Measurements from ENCODE around the gene ZXDC. TPM values are rescaled to one million over a fixed set of nuclear protein-coding genes. Genes with fewer than 3 reads are reported as not detected.

Gene ZXDC
- total RNA-seq, 1 experiment from 2014 or later, result 28.3 TPM

DNA sequence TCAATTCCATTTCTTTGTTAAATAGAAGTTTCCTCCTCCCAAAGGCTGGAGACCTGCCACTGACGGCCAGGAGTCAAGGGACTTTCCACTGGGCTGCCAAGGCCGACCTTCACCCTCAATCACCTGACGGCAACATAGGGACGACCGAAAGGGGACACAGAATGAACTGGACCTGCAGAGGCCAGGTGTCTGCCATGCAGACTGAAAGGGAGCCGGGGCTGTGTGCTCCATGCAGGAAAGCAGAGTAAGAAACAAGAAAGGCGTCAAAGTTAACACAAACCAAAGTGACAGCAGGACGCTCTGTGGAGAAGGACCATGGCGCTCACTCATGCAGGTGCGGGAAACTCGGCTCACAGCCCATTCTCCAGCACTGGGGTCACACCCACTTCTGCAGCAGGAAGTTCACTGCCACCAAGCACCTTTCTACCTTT is 26.1 kb downstream of the ZXDC start:
- Histone ChIP-seq H2BK15ac (ENCODE audit: low read depth, low read length) (no peak overlapping the region), H4K20me1 (ENCODE audit: control insufficient read depth, insufficient read depth, insufficient read length) (no peaks in the 10 kb centered on the region), H3K4me2 (ENCODE audit: insufficient read depth, insufficient read length, low read length) (no peak overlapping the region), H4K8ac (replicated peaks; ENCODE audit: insufficient read length, low read depth, low read length) (no peak overlapping the region), H3K56ac (ENCODE audit: insufficient read length, low read depth, low read length) (no peak overlapping the region), H3K27me3 (ENCODE audit: insufficient read depth, low read length) (no peaks in the 10 kb centered on the region), H3K4me1 (ENCODE audit: insufficient read depth, low read length) (no peaks in the 10 kb centered on the region), H2AK5ac (ENCODE audit: insufficient read length, low read length) (no peak overlapping the region), H4K5ac (ENCODE audit: insufficient read length, low read depth, low read length) (no peak overlapping the region), H2BK20ac (ENCODE audit: low read depth, low read length, poor library complexity, severe bottlenecking) (no peak overlapping the region), H3K4ac (ENCODE audit: low read depth, low read length) (no peak overlapping the region), H3T11ph (ENCODE audit: low read length) (no peak overlapping the region), H2BK120ac (ENCODE audit: low read depth, low read length, poor library complexity, severe bottlenecking) (no peak overlapping the region), H3K9me3 (ENCODE audit: control insufficient read depth, low read depth, low read length) (no peaks in the 10 kb centered on the region), H2BK12ac (ENCODE audit: insufficient read length, low read depth, low read length) (no peak overlapping the region), H3K23ac (ENCODE audit: insufficient read length, low read depth, low read length) (no peak overlapping the region), H4K91ac (ENCODE audit: insufficient read length, low read depth, low read length) (no peak overlapping the region), H3K23me2 (ENCODE audit: insufficient read length, low read depth, low read length, poor library complexity, severe bottlenecking) (no peaks in the 10 kb centered on the region), H3K9ac (ENCODE audit: extremely low read depth, insufficient read length, low read length) (no peak overlapping the region), H2BK5ac (ENCODE audit: insufficient read length, low read length) (no peak overlapping the region), H3K18ac (ENCODE audit: insufficient read length, low read depth, low read length) (no peak overlapping the region), H2AFZ (ENCODE audit: low read length) (no peak overlapping the region), H3K27ac (ENCODE audit: insufficient read length, low read depth, low read length) (no peak overlapping the region), H3K14ac (ENCODE audit: insufficient read depth, low read length) (no peak overlapping the region), H3K79me2 (ENCODE audit: insufficient read depth, low read length) (no peaks in the 10 kb centered on the region), H3K79me1 (ENCODE audit: insufficient read depth, low read depth, low read length, poor library complexity, severe bottlenecking) (no peaks in the 10 kb centered on the region)
- H3K27me3 Mint-ChIP-seq (ENCODE audit: low read depth), result no peaks in the 10 kb centered on the region; the same call in 1 of the 2 replicates
- WGBS (ENCODE audit: extremely low coverage, insufficient read length, low lambda C conversion rate), result no CpG with 5 or more reads among the region's 11 CpGs
- H3K27ac Mint-ChIP-seq, result peak overlapping the region in 1 of 3 experiments; percentile 70; a peak in 2 of 7 replicates
- peaks cover 7 to 31% (median 24%) of the 10 kb centered on the region in 3 experiments for H3K36me3 Mint-ChIP-seq (ENCODE audit: insufficient read depth in 1 of 3, low read depth in 3 of 3)
- DNase-seq, result peak; percentile 23
- no peak overlapping the region for H3K4me3 Mint-ChIP-seq
- TF ChIP-seq, protein P1, sequence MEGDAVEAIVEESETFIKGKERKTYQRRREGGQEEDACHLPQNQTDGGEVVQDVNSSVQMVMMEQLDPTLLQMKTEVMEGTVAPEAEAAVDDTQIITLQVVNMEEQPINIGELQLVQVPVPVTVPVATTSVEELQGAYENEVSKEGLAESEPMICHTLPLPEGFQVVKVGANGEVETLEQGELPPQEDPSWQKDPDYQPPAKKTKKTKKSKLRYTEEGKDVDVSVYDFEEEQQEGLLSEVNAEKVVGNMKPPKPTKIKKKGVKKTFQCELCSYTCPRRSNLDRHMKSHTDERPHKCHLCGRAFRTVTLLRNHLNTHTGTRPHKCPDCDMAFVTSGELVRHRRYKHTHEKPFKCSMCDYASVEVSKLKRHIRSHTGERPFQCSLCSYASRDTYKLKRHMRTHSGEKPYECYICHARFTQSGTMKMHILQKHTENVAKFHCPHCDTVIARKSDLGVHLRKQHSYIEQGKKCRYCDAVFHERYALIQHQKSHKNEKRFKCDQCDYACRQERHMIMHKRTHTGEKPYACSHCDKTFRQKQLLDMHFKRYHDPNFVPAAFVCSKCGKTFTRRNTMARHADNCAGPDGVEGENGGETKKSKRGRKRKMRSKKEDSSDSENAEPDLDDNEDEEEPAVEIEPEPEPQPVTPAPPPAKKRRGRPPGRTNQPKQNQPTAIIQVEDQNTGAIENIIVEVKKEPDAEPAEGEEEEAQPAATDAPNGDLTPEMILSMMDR (conservative IDR thresholded peaks at IDR 0.05), result no peak
- no peaks in the 10 kb centered on the region for H3K9me3 Mint-ChIP-seq
- peaks cover 10 to 12% of the 10 kb centered on the region in 2 experiments for H3K4me1 Mint-ChIP-seq
